PFSK-1 (cell line): ENCODE measurements around the gene STK24.

Experiments
- FOXP2 ChIP-seq: optimal IDR thresholded peaks from 2 replicates; pipeline ENCODE3; 2011; ENCODE audit warnings: borderline replicate concordance, control low read depth, inconsistent platforms; ENCODE audit not compliant: insufficient read depth; ENCODE audit errors: extremely low read length, extremely low read depth
- POLR2AphosphoS5 ChIP-seq: IDR thresholded peaks from 2 replicates; pipeline ENCODE4 v1.6.1; 2012; ENCODE audit warnings: low read depth, mild to moderate bottlenecking, control low read depth, low read length, moderate library complexity
- REST ChIP-seq, 2 experiments: IDR thresholded peaks; 2 replicates each; pipeline versions ENCODE4 v1.6.1 to v1.8.0; 2011 to 2012; ENCODE audit warnings: low read depth in 2 of 2, low read length in 2 of 2, control low read depth in 1 of 2, inconsistent platforms in 1 of 2, mild to moderate bottlenecking in 1 of 2, moderate library complexity in 1 of 2; ENCODE audit not compliant: insufficient read depth in 1 of 2
- SIN3A ChIP-seq: IDR thresholded peaks from 2 replicates; pipeline ENCODE4 v1.6.1; 2012; ENCODE audit warnings: mild to moderate bottlenecking, low read length, moderate library complexity, borderline replicate concordance; ENCODE audit not compliant: insufficient read depth
- TAF1 ChIP-seq: IDR thresholded peaks from 2 replicates; pipeline ENCODE4 v1.6.1; 2012; ENCODE audit warnings: low read length, control low read depth, borderline replicate concordance; ENCODE audit not compliant: insufficient read depth

The STK24 gene

GRCh38 chr13:98581381-98581780, 4.5 kb upstream of the STK24 start:
- no peak for TF ChIP-seq REST (IDR thresholded peaks at IDR 0.05; ENCODE audit: insufficient read depth in 1 of 2, low read depth in 2 of 2, low read length in 2 of 2)
- TF ChIP-seq POLR2AphosphoS5, result no peak
- no peak for TF ChIP-seq TAF1
- TF ChIP-seq SIN3A, result no peak
- TF ChIP-seq FOXP2, result no peak

- no peak for TF ChIP-seq TAF1
- no peak for TF ChIP-seq SIN3A
- TF ChIP-seq REST (IDR thresholded peaks at IDR 0.05; ENCODE audit: insufficient read depth in 1 of 2, low read depth in 2 of 2, low read length in 2 of 2), result no peak
- no peak for TF ChIP-seq POLR2AphosphoS5
- TF ChIP-seq FOXP2, result no peak
Observed at GRCh38 chr13:98580420-98580819, 3.5 kb upstream of the STK24 start.

- TF ChIP-seq REST (IDR thresholded peaks at IDR 0.05; ENCODE audit: insufficient read depth in 1 of 2, low read depth in 2 of 2, low read length in 2 of 2) (no peak), SIN3A (no peak), FOXP2 (no peak), TAF1 (no peak), POLR2AphosphoS5 (no peak)
Observed at GRCh38 chr13:98577836-98578285, 954 bp upstream of the STK24 start.

GRCh38 chr13:98576200-98576945, 534 bp downstream of the STK24 start:
- no peak for TF ChIP-seq POLR2AphosphoS5
- no peak for TF ChIP-seq TAF1
- no peak for TF ChIP-seq SIN3A
- TF ChIP-seq FOXP2, result no peak
- TF ChIP-seq REST (IDR thresholded peaks at IDR 0.05; ENCODE audit: insufficient read depth in 1 of 2, low read depth in 2 of 2, low read length in 2 of 2), result no peak

DNA sequence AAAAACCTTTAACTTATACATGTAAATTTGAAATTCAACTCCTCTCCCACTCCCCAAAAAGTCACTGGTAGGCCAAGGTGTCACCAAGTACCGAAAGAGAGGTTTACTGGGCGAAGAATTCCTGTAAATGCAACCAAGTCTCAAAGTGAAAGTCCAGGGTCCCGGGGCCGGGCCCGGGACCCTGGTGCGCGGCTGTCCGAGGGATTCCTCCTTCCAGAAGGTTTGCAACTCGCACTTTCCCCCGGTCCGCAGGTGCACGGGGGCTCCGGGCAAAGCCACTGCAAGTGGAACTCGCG, 1.1 kb downstream of the STK24 start:
- TF ChIP-seq SIN3A (no peak), POLR2AphosphoS5 (no peak), FOXP2 (no peak), REST (IDR thresholded peaks at IDR 0.05; ENCODE audit: insufficient read depth in 1 of 2, low read depth in 2 of 2, low read length in 2 of 2) (no peak), TAF1 (no peak)
